ENCODE data around the gene TMLHE.
"Not testable (repeated sequence)": the region's sequence is repeated elsewhere in the genome, so short reads cannot be mapped to it uniquely, and the experiment has no call there.

Gene TMLHE

DNA sequence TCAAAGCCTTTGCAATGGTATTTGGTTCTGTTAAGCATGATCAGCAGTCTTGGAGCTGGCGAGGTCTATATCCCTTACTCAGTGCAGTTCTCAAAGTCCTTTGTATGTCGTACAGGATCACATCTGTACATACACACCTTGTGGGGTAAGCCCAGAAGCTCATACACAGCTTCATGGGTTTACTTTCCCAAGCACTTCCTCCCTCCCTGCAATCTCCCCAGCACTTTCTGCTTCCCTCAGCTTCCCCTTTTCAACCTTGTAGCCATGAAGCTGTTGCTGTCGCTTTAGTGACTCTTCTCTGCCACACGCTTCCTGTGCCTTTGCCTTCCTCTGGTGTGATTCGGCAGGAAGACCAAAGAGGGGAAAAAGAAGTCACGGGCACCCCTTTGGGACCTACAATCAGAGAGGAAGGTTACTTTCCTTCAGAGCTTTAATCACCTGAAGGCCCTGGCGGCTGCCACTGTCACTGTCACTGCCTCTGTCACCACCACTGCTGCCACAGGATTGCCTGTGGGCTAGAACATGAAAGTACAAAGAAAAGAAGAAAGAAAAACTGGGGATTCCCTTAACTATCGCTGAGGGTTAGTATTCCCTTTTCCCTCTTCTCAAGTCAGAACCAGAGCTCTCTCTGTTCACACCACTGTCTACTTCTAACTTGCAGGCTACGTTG lies 146.3 kb downstream of the TMLHE start:
- H3K4me3 Mint-ChIP-seq; H3K4me1 Mint-ChIP-seq; H3K27me3 Mint-ChIP-seq; H3K36me3 Mint-ChIP-seq (ENCODE audit: insufficient read depth); DNase-seq (ENCODE audit: low spot score in 2 of 2); H3K27ac Mint-ChIP-seq (ENCODE audit: low read depth); H3K9me3 Mint-ChIP-seq: not testable (repeated sequence)
- peak; percentile 64 for ATAC-seq (replicated peaks; ENCODE audit: extremely low read depth, poor library complexity, severe bottlenecking)

DNA sequence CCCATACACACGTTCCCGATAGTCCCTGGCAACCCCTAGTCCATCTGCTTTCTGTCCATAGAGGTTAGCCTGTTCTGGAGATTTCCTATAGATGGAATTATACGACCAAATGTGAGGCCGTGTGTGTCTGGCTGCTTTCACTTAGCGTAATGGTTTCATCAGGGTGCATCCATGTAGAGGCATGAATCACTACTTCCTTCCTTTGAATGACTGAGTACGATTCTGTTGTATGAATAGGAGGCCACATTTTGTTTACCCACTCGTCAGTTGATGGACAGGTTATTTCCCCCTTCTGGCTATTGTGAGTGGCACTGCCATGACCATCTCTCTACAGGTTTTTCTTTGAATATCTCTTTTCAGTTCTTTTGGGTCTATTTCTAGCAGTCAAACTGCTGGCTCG lies 152.3 kb downstream of the TMLHE start:
- not testable (repeated sequence) for H3K27me3 Mint-ChIP-seq; H3K9me3 Mint-ChIP-seq; H3K36me3 Mint-ChIP-seq (ENCODE audit: insufficient read depth); H3K4me1 Mint-ChIP-seq; DNase-seq (ENCODE audit: low spot score in 2 of 2); H3K27ac Mint-ChIP-seq (ENCODE audit: low read depth); H3K4me3 Mint-ChIP-seq
- peak; percentile 8 for ATAC-seq (replicated peaks; ENCODE audit: extremely low read depth, poor library complexity, severe bottlenecking)

DNA sequence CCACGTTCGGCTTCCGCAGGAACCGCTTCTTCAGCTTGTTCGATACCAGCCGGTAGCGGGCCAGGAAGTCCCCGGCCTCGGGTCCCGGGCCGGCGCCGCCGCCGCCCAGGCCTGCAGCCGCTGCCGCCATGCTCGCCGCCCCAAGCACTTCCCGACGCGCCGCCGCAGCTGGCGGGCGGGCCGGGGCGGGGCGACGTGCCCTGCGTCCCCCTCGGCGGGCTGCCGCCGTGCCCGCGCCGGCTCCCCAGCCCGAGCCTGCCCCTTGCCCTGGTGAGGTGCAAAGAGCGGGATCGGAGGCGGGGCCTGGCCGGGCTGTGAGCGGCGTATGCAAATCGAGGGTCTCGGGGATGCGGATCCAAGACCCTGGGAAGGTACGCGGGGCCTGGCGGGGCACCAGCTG lies 154.3 kb downstream of the TMLHE start, which contains the start of gene F8A3:
TSS of gene F8A3 (minus strand) at position 150 of the 400 bp plus-strand sequence. CDS start at position 130, 20 bp downstream.
- not testable (repeated sequence) for H3K27me3 Mint-ChIP-seq; H3K4me1 Mint-ChIP-seq; H3K36me3 Mint-ChIP-seq (ENCODE audit: insufficient read depth); H3K27ac Mint-ChIP-seq (ENCODE audit: low read depth); H3K9me3 Mint-ChIP-seq; H3K4me3 Mint-ChIP-seq; DNase-seq (ENCODE audit: low spot score in 2 of 2)
- ATAC-seq (replicated peaks; ENCODE audit: extremely low read depth, poor library complexity, severe bottlenecking) = peak; percentile 71

DNA sequence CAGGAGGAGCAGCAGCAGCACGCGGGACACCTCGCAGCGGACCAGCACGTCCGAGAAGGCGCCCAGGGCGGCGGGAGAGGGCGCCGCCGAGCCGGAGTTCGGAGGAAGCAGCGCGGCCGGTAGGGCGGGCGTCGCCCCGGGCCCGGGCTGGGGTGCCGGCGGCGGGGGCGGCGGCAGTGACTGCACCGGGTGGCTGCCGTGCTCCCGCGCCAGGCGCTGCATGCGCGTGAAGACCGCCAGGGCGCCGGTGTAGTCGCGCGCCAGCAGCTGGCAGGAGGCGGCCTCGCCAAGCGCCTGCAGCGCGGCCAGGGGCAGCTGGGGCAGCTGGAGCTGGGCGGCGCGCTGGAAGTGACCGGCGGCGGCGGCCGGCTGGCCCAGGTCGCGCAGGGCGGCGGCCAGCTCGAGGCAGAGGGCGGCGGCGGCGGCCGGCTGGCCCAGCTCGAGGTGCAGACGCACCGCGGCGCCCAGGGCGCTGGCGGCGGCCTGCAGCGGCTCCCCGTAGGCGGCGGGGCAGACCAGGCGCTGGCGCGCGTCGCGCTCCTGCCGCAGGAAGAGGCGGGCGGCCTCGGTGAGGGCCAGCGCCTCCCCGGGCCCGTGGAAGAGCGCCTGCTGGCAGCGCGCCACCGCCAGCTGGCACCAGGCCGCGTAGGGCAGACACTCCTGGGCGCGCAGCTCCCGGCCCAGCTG lies 154.8 kb downstream of the TMLHE start:
- DNase-seq (ENCODE audit: low spot score in 2 of 2); H3K9me3 Mint-ChIP-seq; H3K4me3 Mint-ChIP-seq; H3K36me3 Mint-ChIP-seq (ENCODE audit: insufficient read depth); H3K27ac Mint-ChIP-seq (ENCODE audit: low read depth); H3K27me3 Mint-ChIP-seq; H3K4me1 Mint-ChIP-seq: not testable (repeated sequence)
- peak; percentile 67 for ATAC-seq (replicated peaks; ENCODE audit: extremely low read depth, poor library complexity, severe bottlenecking)

DNA sequence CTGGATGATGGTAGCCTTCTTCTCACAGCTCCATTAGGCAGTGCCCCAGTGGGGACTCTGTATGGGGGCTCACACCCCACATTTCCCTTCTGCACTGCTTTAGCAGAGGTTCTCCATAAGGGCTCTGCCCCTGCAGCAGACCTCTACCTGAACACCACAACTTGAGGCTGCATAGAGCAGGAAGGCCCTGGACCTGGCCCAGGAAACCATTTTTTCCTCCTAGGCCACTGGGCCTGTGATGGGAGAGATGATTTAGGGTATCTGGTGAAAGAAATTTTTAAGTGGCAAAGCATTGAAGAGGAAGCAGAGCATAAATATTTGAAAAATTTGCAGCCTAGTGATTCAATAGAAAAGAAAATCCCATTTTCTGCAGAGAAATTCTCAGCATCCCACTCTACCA lies 171.7 kb downstream of the TMLHE start:
- H3K4me3 Mint-ChIP-seq = no peak overlapping the region
- no peak overlapping the region for H3K27ac Mint-ChIP-seq (ENCODE audit: low read depth)
- H3K36me3 Mint-ChIP-seq (ENCODE audit: insufficient read depth) = no peaks in the 10 kb centered on the region
- H3K4me1 Mint-ChIP-seq = peaks cover 10% of the 10 kb centered on the region
- no peak for ATAC-seq (replicated peaks; ENCODE audit: extremely low read depth, poor library complexity, severe bottlenecking)
- DNase-seq (ENCODE audit: low spot score in 2 of 2) = no peak
- H3K9me3 Mint-ChIP-seq = no peaks in the 10 kb centered on the region
- H3K27me3 Mint-ChIP-seq = no peaks in the 10 kb centered on the region
